HepG2 (cell line): Measurements from ENCODE around the gene CLP1. TPM values are rescaled to one million over a fixed set of nuclear protein-coding genes. Genes with fewer than 3 reads are reported as not detected.
A peak's percentile ranks its signal among the peaks of the same experiment; 100 is the strongest.

Source experiments
- ARHGAP35 ChIP-seq: sonication (generic); formaldehyde crosslinking; IDR thresholded peaks from 2 replicates; pipeline ENCODE4 v1.9.0; 2022; ENCODE audit warnings: mild to moderate bottlenecking, inconsistent platforms, moderate library complexity, missing genetic modification reagents, borderline replicate concordance
- DNMT3B ChIP-seq: conservative IDR thresholded peaks from 2 replicates; pipeline ENCODE4 v1.6.1; 2016; ENCODE audit warnings: missing biosample characterization, control low read depth
- HNRNPH1 ChIP-seq: fragments of 200-400 bp; formaldehyde crosslinking; optimal IDR thresholded peaks from 2 replicates; pipeline ENCODE3; 2017; ENCODE audit warnings: mild to moderate bottlenecking, low read depth, low read length
- KDM3A ChIP-seq: IDR thresholded peaks from 2 replicates; pipeline ENCODE4 v1.6.1; 2018; ENCODE audit warnings: low read depth, missing compliant biosample characterization
- MEF2D ChIP-seq: sonication (generic); formaldehyde crosslinking; IDR thresholded peaks from 2 replicates; pipeline ENCODE4 v1.5.1; 2020; ENCODE audit warnings: mild to moderate bottlenecking, missing genetic modification reagents
- ZBTB39 ChIP-seq: sonication (generic); formaldehyde crosslinking; IDR thresholded peaks from 2 replicates; pipeline ENCODE4 v1.5.0; 2020; ENCODE audit warnings: missing genetic modification reagents
- ZBTB44 ChIP-seq: sonication (generic); formaldehyde crosslinking; IDR thresholded peaks from 2 replicates; pipeline ENCODE4 v1.4.0; 2020; ENCODE audit warnings: missing genetic modification reagents
- ZFX ChIP-seq: sonication (generic); formaldehyde crosslinking; IDR thresholded peaks from 2 replicates; pipeline ENCODE4 v1.4.0; 2020; ENCODE audit warnings: mild to moderate bottlenecking, low read depth, missing genetic modification reagents, moderate library complexity
- ZNF275 ChIP-seq: sonication (generic); formaldehyde crosslinking; IDR thresholded peaks from 2 replicates; pipeline ENCODE4 v1.8.0; 2022; ENCODE audit warnings: missing genetic modification reagents, mild to moderate bottlenecking, inconsistent platforms, borderline replicate concordance
- ZNF343 ChIP-seq: sonication (generic); formaldehyde crosslinking; IDR thresholded peaks from 2 replicates; pipeline ENCODE4 v1.4.0; 2020; ENCODE audit warnings: mild to moderate bottlenecking, missing genetic modification reagents
- ZNF441 ChIP-seq: sonication (generic); formaldehyde crosslinking; IDR thresholded peaks from 2 replicates; pipeline ENCODE4 v1.7.0; 2021; ENCODE audit warnings: missing genetic modification reagents, borderline replicate concordance
- ZNF577 ChIP-seq: sonication (generic); formaldehyde crosslinking; IDR thresholded peaks from 2 replicates; pipeline ENCODE4 v1.4.0; 2020; ENCODE audit warnings: mild to moderate bottlenecking, low read depth, missing genetic modification reagents, borderline replicate concordance
- ZNF646 ChIP-seq: sonication (generic); formaldehyde crosslinking; IDR thresholded peaks from 2 replicates; pipeline ENCODE4 v1.9.0; 2021; ENCODE audit warnings: mild to moderate bottlenecking, missing genetic modification reagents
- polyA plus RNA-seq, 8 experiments: library from polyadenylated mRNA; depleted of rRNA in 3 of 8; stranded (reverse) in 7 of 8; unstranded in 1 of 8; fragments of >200 nt; fragmentation: Illumina TruSeq in 4 of 8; extraction: Trizol in 4 of 8; gene quantifications; 2 replicates each; pipeline versions ENCODE4 v1.2.1 to v1.2.3, GENCODE V29; 2011 to 2016; ENCODE audit warnings: low read depth in 4 of 8, missing spikeins in 1 of 8, mixed read lengths in 1 of 8; ENCODE audit not compliant: insufficient read depth in 1 of 8
- total RNA-seq, 5 experiments: library from RNA; depleted of rRNA; stranded (reverse); fragments of >200 nt; fragmentation: Illumina TruSeq; extraction: Trizol; gene quantifications; 2 replicates each; pipeline ENCODE4 v1.2.3, GENCODE V29; 2016; ENCODE audit warnings: low read depth in 1 of 5
- TF ChIP-seq, protein P1 (sequence below): sonication (generic); formaldehyde crosslinking; IDR thresholded peaks from 2 replicates; pipeline ENCODE4 v1.9.0; 2022; ENCODE audit warnings: missing genetic modification reagents, mild to moderate bottlenecking, borderline replicate concordance

The CLP1 gene
- total and polyA plus RNA-seq, 2 of the 13 experiments (the other 11 are each of a cell fraction or from before 2014, with no cell fraction given) = 14.6 to 24.8 TPM

DNA sequence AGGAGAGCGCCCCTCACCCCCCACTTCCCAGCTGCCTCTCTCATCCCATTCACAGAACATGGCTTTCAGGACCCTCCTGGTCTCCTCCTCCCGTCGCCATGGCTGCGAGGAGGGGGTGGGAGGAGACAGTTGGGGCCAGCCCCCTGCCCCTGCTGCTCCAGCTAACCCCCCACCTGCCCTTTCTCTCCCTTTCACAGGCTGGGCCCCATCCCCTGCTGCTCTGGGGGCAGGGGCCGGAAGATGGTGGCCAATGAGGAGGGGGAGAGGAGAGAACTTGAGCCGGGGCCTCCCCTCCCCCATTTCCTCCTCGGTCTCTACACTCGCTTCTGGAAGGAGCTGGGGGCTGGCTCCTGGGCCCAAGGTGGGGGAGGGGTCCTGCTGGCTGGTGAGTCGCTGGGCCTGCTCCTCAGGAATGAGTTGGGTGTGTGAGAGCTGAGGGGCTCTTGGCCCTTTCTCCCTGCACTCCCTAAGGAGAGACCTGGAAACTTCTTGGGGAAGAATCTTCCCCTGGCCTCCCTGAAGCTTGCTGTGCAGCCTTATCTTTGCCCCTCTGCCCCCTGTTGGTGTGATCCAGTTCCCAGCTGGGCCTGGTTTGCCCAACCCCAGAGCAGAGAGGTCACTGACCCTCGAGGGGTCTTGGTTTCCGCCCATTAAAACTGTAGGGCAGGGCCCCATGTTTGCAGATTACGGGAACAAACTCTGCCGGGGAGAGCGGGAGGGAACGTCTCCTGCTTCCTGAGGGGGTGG is 18.1 kb upstream of the CLP1 start (continued):
- TF ChIP-seq ZBTB44 (CRISPR knock-in tag) = no peak
- TF ChIP-seq ZBTB39 (CRISPR knock-in tag) = no peak
- peak; percentile 15; the same call in 1 of the 2 replicates for TF ChIP-seq ZNF646 (CRISPR knock-in tag)
- 0 out of 2 replicates have a peak, but pooled peaks have one; percentile 43 for TF ChIP-seq KDM3A (CRISPR knock-in tag)
- no peak for TF ChIP-seq ZNF577 (CRISPR knock-in tag)
- no peak for TF ChIP-seq ZNF441
- peak; percentile 99 for TF ChIP-seq ZNF343 (CRISPR knock-in tag)
- TF ChIP-seq HNRNPH1 = no peak
- TF ChIP-seq, protein P1, sequence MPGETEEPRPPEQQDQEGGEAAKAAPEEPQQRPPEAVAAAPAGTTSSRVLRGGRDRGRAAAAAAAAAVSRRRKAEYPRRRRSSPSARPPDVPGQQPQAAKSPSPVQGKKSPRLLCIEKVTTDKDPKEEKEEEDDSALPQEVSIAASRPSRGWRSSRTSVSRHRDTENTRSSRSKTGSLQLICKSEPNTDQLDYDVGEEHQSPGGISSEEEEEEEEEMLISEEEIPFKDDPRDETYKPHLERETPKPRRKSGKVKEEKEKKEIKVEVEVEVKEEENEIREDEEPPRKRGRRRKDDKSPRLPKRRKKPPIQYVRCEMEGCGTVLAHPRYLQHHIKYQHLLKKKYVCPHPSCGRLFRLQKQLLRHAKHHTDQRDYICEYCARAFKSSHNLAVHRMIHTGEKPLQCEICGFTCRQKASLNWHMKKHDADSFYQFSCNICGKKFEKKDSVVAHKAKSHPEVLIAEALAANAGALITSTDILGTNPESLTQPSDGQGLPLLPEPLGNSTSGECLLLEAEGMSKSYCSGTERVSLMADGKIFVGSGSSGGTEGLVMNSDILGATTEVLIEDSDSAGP (CRISPR knock-in tag) = no peak; the same call in 1 of the 2 replicates
- peak; percentile 25; the same call in 1 of the 2 replicates for TF ChIP-seq MEF2D (CRISPR knock-in tag)
- no peak for TF ChIP-seq ARHGAP35 (CRISPR knock-in tag)
- TF ChIP-seq ZNF275 (CRISPR knock-in tag) = peak; percentile 71; the same call in 1 of the 2 replicates
- no peak for TF ChIP-seq DNMT3B (CRISPR knock-in tag)
- TF ChIP-seq ZFX (CRISPR knock-in tag) = peak; percentile 76
